Glomerular endothelial cell (primary cell): ENCODE data around the gene HOXC12. TPM values are rescaled to one million over a fixed set of nuclear protein-coding genes. Genes with fewer than 3 reads are reported as not detected.

Source experiments
- DNase-seq: peaks from one replicate; pipeline ENCODE4 v3.0.0-alpha.2; 2011; ENCODE audit warnings: low read depth, low spot score; ENCODE audit errors: extremely low read depth
- total RNA-seq: library from RNA; depleted of rRNA; stranded (reverse); fragments of >200 nt; gene quantifications from 2 replicates; pipeline ENCODE4 v1.2.3, GENCODE V29; 2015

The HOXC12 gene
- total RNA-seq, 1 donor from 2014 or later = not detected

- DNase-seq = no peak
Observed at GRCh38 chr12:53939141-53940108, 15.3 kb upstream of the HOXC12 start.

DNA sequence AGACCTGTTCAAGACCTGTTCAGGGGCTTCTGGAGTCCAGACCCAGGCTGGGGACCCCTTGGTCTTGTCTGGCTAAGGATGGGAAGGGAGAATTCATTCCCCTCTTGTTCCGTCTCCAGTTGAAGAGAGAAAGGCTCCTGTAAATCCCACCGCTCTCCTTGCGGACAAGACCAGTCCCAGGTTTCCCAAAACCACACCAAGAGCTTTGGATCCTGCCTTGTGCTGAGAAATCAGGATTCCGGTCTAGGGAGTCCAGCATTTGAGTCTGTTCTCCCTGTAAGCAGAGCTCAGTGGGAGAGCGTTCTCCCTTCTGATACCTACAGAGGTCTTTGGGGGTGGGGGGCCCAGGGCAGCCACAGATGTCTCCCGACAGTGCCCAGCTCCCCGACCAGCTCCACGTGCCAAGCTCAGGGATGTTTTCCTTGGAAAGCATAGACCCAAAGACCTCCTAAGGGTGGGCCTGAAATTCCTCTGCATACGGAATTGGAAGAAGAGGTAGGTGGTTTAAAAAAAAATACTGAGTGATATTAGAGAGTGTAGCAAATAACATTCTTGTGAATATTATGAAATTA lies 14.2 kb upstream of the HOXC12 start:
- DNase-seq = no peak

DNA sequence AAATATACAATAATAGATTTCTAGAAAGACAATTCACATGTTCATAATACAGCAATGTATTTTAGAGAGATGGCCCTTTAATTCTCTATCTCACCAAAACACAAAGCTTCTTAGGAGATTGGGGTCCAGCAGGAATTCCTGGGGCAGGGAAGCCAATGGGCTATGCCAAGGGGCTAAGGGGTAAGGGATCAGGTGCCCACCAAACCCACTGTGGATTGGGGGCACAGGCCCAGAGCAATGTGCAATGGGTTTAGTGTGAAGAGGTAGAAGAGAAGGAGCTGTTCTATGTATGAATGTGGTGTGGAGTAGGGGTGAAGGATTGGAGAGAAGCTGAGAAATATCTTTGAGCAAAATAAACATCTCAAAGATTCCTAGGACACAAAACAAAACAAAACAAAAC lies 13.5 kb upstream of the HOXC12 start:
- no peak for DNase-seq

GRCh38 chr12:53941750-53942149 lies 13.0 kb upstream of the HOXC12 start:
- no peak for DNase-seq

DNA sequence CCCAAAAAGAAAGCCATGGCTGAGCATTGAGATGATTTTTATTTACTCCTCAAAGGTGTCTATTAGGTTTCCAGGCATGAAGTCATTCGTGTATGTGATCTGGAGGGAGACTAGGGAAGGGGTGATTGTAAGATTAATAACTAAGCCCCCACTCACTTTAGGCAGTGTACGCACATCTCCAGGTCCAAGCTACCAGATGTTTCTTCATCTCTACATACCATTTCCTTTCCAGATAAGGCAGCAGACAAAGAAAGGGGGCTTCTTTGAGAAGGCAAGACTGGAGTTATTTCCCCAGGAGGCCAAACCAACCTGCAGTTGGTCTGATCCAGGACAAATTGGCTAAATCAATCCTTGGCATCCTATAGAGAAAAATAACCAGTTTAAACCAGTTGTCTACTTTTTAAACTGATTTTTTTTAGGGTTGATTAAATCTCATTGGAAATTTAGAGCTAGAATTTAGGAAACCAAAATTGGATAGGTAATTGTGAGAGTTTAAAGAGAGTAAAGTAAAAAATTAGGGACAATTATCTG lies 12.2 kb upstream of the HOXC12 start:
- no peak for DNase-seq

DNA sequence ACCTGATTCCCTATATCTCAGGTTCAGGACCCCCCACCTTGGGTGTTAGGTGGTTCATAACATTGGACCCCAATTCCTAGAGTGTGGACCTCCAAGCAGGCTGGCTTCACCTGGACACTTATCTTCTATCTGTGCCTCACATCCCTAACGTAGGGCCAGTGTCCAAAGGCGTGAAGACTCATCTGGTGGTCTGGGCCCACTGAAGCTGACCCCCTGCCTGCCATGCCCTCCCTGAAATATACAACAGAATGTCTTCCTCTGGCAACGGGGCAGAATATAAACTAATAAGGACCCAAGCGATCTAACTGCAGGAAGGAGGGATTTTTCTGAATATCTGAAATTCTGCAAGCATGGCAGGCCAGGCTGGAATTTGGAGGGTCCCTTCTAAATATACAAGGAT lies 10.5 kb upstream of the HOXC12 start:
- DNase-seq = no peak

- DNase-seq = no peak
Observed at GRCh38 chr12:53944907-53945847, 9.5 kb upstream of the HOXC12 start.

GRCh38 chr12:53947743-53948142 lies 7.0 kb upstream of the HOXC12 start:
- no peak for DNase-seq

GRCh38 chr12:53948650-53949593 lies 5.8 kb upstream of the HOXC12 start:
- DNase-seq = no peak

DNA sequence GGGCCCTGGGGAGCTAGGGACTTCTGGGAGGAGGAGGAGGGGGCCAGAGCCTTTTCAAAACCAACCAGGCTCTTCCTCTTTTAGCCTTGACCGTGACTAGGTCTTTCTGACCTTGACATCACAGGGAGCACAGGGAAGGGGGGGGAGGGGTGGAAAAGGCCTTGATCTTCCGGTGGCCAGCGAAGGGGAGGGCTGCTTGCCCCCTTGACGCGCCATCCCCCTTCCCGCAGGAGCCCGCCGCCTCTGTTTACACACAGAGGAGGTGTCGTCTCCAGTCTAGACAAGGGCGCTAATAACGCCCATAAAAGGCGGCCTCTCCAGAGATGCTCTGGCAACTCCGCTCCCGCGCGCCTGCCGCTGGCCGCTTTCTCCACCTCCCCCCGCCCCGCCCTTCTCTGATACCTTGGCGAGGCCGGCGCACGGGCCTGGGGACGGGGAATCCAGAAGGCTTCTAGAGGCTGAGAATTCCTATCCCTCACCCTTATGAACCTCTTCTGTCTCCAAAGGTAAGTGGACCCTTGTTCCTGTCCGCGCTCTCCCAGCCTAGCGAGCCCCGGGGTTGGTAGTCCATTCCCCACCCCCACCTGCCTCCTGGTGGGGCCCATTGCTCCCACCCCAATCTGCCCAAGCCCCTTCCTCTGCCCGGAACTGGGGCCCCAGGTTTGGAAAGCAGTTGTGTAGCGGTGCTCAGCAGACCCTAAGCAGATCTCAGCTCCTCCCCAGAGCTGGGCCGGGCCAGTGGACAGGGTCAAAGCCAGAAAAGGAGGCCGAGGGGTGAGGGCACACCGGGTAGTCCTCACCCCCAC lies 4.9 kb upstream of the HOXC12 start:
- no peak for DNase-seq

DNA sequence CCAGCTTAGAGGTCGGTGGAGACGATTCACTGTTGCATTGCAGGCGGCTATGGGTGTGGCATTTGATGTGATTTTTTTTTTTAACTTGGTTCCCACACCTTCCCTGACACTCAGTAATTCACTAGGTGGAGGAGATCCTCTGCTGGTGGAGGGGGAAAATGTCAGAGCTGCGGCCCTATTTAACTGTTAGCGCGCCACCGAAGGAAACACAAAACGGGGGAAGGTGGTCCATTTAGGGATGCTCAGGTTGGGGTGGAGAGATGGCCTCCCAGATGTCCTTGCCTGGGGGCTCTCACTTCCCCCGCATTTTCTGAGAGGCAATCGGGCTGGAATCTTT lies 4.3 kb upstream of the HOXC12 start:
- no peak for DNase-seq

DNA sequence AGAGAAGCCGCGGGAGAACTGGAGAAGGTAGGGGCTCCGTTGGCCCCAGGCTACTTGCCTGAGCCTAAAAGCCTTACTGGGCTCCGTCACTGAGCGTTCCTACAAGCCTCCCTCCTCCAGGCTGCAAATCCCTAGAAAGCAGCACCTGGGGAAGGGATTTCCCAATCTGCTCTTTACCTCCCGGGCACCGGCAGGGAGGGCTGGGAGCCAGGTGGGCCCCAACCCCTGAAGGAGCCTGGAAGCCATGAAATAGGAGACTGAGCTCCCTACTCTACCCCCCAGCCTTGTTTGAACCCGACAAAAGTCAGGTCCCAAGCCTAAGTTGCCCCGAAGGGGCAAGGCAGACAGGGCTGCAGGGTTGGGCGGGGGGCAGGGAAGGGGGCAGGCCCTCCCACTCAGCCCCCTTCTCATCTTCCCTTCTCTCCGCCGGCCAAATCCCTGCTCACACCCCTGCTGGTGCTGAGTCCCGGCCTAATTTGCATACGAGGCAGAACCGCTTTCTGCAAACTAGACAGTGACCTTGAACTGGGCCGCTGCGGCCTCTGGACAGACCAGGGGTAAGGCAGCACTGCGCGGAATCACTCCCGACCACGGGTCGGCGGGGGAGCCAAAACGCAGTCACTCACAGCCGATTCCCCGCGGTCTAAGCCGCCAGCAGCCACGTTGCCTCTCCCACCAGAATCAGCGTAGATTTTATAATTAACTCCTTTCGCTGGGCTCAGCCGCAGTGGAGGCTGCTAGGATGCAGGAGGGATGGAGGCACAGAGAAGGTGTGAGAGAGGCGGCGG lies 3.7 kb upstream of the HOXC12 start:
- DNase-seq = no peak

- no peak for DNase-seq
Observed at GRCh38 chr12:53951577-53952334, 2.9 kb upstream of the HOXC12 start.

DNA sequence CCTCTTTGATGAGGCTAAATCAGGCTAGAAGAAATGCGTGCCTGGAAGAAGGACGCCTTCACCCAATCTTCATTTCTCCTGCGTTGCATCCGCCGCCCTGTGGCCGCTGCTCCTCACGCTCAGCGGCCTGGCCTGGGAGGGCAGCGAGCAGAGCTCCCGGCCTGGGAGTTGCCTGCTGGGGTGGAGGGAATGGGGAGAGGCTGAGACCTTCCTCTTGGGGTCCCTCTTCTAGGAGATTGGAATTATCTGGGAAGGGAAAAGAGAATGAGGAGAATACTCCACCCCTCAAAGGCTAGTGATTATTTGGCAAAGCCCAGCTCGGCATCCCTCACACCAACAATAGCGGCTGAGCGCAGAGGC lies 2.4 kb upstream of the HOXC12 start:
- no peak for DNase-seq

DNA sequence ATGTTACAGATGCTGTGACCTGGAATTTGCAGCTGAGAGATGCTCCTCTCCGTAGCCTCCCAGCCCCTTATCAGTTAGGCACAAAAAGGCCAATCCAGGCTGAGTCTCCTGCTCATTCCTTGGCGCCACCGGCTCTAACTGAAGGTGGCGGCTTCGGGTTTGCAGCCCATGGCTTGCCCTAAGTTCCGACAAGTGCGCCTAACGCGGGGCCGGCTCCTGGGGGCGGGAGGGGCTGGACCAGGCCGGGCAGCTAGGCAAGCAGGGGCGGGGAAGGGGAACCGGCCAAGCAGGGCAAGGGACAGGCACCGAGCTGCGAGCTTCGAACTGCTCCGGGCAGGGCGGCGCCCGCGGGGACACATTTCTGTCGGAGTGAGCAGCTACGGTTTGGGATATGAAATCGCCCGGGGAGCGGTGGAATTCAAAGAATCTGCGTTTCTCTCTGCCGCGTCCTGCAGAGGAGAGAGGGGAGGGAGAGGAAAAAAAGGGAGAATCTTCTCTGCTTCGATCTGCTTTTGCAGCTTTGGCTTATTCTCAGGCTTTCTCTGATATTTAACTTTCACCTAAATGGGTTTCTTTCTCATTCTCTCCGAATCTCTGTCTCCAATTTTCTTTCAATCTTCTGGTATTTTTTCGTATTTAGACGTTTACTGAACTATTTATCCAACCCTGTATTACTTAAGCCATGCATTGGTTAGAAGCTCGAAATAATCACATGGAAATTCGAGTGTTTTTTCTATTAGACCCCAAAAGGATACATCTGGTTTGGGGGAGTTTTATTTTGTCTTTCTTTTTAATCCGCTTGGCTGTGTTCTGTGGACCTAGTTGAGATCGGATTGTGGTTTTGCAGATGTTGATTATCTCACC lies 1.6 kb upstream of the HOXC12 start:
- no peak for DNase-seq

- no peak for DNase-seq
Observed at GRCh38 chr12:53953831-53954693, 641 bp upstream of the HOXC12 start.
